ENCODE measurements around the gene HLA-DRA. TPM values are rescaled to one million over a fixed set of nuclear protein-coding genes. Genes with fewer than 3 reads are reported as not detected.

The HLA-DRA gene
- total RNA-seq, 1 experiment from 2014 or later: not detected

DNA sequence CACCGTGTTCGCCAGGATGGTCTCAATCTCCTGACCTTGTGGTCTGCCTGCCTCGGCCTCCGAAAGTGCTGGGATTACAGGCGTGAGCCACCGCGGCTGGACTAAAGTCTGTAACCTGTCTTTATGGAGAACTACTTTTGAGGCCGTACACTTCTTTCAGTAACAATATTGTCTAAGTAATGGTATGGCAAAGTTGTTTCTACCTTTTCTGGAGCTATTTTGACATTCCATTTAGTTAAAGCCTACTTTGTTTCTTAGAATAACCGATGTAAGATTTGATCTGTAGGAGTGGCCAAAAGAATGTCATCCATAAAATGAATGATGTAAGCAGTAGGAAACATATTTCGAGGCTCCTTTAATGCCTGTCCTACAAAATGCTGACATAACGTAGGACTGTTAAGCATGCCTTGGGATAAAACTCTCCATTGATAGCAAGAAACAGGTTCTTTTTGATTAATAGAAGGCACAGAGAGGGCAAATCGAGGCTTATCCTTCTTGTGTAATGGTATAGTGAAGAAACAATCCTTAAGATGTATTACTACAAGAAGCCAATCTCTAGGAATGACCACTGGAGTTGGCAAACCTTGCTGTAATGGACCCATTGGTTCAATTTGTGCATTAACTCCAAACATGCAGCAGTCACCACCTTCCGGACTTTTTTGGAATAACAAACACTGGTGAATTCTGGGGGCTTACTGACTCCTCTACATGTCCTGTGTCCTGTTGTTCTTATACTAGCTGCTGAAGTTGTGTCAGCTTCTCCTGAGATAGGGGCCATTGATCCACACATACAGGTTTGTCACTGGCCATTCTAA, 35.9 kb downstream of the HLA-DRA start:
- intact Hi-C loops (cut with micrococcal nuclease; ENCODE audit: unreplicated experiment): no loop called here
- Mint-ChIP-seq H3K36me3 (ENCODE audit: insufficient read depth, unreplicated experiment) (no peaks in the 10 kb centered on the region), H3K4me1 (ENCODE audit: low read depth, unreplicated experiment) (no peaks in the 10 kb centered on the region), H3K9me3 (ENCODE audit: unreplicated experiment) (no peaks in the 10 kb centered on the region), H3K27me3 (ENCODE audit: insufficient read depth, unreplicated experiment) (peaks cover 11% of the 10 kb centered on the region), H3K4me3 (ENCODE audit: unreplicated experiment) (no peak overlapping the region), H3K27ac (ENCODE audit: unreplicated experiment) (no peak overlapping the region)
- Histone ChIP-seq H3K36me3 (ENCODE audit: control insufficient read depth, insufficient read depth, low read length) (no peaks in the 10 kb centered on the region), H3K4me1 (no peaks in the 10 kb centered on the region), H3K27me3 (replicated peaks; ENCODE audit: control insufficient read depth, insufficient read depth, low read length) (no peaks in the 10 kb centered on the region), H3K4me3 (ENCODE audit: low read depth, low read length) (no peak overlapping the region), H3K9me3 (no peaks in the 10 kb centered on the region)
- POLR2A ChIA-PET: no interaction called here
- TF ChIP-seq, protein P1, sequence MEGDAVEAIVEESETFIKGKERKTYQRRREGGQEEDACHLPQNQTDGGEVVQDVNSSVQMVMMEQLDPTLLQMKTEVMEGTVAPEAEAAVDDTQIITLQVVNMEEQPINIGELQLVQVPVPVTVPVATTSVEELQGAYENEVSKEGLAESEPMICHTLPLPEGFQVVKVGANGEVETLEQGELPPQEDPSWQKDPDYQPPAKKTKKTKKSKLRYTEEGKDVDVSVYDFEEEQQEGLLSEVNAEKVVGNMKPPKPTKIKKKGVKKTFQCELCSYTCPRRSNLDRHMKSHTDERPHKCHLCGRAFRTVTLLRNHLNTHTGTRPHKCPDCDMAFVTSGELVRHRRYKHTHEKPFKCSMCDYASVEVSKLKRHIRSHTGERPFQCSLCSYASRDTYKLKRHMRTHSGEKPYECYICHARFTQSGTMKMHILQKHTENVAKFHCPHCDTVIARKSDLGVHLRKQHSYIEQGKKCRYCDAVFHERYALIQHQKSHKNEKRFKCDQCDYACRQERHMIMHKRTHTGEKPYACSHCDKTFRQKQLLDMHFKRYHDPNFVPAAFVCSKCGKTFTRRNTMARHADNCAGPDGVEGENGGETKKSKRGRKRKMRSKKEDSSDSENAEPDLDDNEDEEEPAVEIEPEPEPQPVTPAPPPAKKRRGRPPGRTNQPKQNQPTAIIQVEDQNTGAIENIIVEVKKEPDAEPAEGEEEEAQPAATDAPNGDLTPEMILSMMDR (IDR thresholded peaks at IDR 0.05; ENCODE audit: insufficient read depth in 1 of 2, low read depth in 1 of 2, low read length in 1 of 2, severe bottlenecking in 1 of 2, unreplicated experiment in 1 of 2): no peak
- no peak for DNase-seq
- CTCF ChIA-PET: no interaction called here
- BruUV-seq (replicated peaks): no TSS peak

DNA sequence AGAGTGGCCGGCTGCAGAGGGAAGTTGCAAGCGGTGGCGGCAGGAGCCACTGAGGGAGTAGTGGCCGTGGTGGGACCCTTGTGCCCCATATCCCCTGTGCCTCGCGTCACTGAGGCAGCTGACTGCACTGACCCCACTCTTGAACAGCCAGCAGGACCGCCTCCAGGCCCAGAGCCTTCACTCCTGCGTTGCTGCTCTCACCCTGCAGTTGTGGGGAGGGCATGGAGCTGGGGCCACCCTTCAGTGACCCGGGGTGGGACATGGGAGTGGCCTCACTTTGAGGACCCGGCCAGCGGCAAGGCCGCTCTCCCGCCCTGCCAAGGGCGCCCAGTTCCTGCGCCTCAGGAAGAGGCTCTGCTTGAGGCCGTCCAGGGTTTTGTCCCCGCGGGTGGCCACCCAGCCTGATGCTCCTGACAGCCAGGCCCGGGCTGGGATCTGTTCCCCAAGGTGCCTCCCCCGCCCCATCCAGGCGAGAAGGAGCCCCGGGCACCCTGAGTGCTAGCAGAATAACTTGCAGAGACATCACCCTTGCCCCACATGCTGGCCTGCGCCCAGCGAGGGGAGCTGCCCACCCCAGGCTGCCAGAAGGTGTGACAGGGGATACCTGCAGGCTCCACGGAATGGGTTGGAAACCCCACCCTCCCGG, 44.4 kb downstream of the HLA-DRA start:
- Mint-ChIP-seq H3K27me3 (ENCODE audit: insufficient read depth, unreplicated experiment) (peaks cover 19% of the 10 kb centered on the region), H3K9me3 (ENCODE audit: unreplicated experiment) (no peaks in the 10 kb centered on the region), H3K36me3 (ENCODE audit: insufficient read depth, unreplicated experiment) (no peaks in the 10 kb centered on the region), H3K4me3 (ENCODE audit: unreplicated experiment) (no peak overlapping the region), H3K27ac (ENCODE audit: unreplicated experiment) (no peak overlapping the region), H3K4me1 (ENCODE audit: low read depth, unreplicated experiment) (no peaks in the 10 kb centered on the region)
- Histone ChIP-seq H3K4me3 (ENCODE audit: low read depth, low read length) (no peak overlapping the region), H3K4me1 (no peaks in the 10 kb centered on the region), H3K27me3 (replicated peaks; ENCODE audit: control insufficient read depth, insufficient read depth, low read length) (no peaks in the 10 kb centered on the region), H3K9me3 (no peaks in the 10 kb centered on the region), H3K36me3 (ENCODE audit: control insufficient read depth, insufficient read depth, low read length) (no peaks in the 10 kb centered on the region)
- DNase-seq: no peak
- TF ChIP-seq, protein P1 (IDR thresholded peaks at IDR 0.05; ENCODE audit: insufficient read depth in 1 of 2, low read depth in 1 of 2, low read length in 1 of 2, severe bottlenecking in 1 of 2, unreplicated experiment in 1 of 2): no peak
- POLR2A ChIA-PET: no interaction called here
- CTCF ChIA-PET: no interaction called here
- intact Hi-C loops (cut with micrococcal nuclease; ENCODE audit: unreplicated experiment): no loop called here
- BruUV-seq (replicated peaks): no TSS peak

DNA sequence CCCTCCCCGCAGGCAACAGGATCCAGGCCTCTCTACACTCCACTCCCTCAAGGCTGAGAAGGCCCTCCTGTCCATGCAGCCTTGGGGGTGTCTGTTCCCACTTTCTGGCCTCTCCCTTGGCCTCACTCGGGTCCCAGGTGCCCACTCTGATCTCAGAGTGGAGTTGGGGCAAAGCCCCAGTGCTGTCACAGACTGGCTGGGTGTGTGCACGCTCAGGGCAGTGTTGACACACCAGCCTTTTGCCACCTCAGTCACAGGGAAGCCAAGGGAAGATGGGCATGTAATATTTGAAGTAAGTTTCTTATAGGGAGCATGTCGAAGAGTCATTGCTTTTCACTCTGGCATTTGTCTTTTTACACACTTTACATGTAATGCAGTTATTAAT, 44.9 kb downstream of the HLA-DRA start:
- no peaks in the 10 kb centered on the region for H3K9me3 Mint-ChIP-seq (ENCODE audit: unreplicated experiment)
- no peaks in the 10 kb centered on the region for H3K9me3 ChIP-seq
- H3K4me1 ChIP-seq: no peaks in the 10 kb centered on the region
- H3K4me3 ChIP-seq (ENCODE audit: low read depth, low read length): no peak overlapping the region
- no peak for DNase-seq
- no peaks in the 10 kb centered on the region for H3K36me3 ChIP-seq (ENCODE audit: control insufficient read depth, insufficient read depth, low read length)
- CTCF ChIA-PET: no interaction called here
- peaks cover 19% of the 10 kb centered on the region for H3K27me3 Mint-ChIP-seq (ENCODE audit: insufficient read depth, unreplicated experiment)
- H3K4me1 Mint-ChIP-seq (ENCODE audit: low read depth, unreplicated experiment): no peaks in the 10 kb centered on the region
- POLR2A ChIA-PET: no interaction called here
- BruUV-seq (replicated peaks): no TSS peak
- H3K27me3 ChIP-seq (replicated peaks; ENCODE audit: control insufficient read depth, insufficient read depth, low read length): no peaks in the 10 kb centered on the region
- H3K4me3 Mint-ChIP-seq (ENCODE audit: unreplicated experiment): no peak overlapping the region
- intact Hi-C loops (cut with micrococcal nuclease; ENCODE audit: unreplicated experiment): no loop called here
- TF ChIP-seq, protein P1 (IDR thresholded peaks at IDR 0.05; ENCODE audit: insufficient read depth in 1 of 2, low read depth in 1 of 2, low read length in 1 of 2, severe bottlenecking in 1 of 2, unreplicated experiment in 1 of 2): no peak
- H3K36me3 Mint-ChIP-seq (ENCODE audit: insufficient read depth, unreplicated experiment): no peaks in the 10 kb centered on the region
- H3K27ac Mint-ChIP-seq (ENCODE audit: unreplicated experiment): no peak overlapping the region

All from Caco-2 (cell line).